ENCODE data around the gene TIMM13. TPM values are rescaled to one million over a fixed set of nuclear protein-coding genes. Genes with fewer than 3 reads are reported as not detected.

Gene TIMM13
- total and polyA plus RNA-seq, 8 donors: 37.7 to 71.8 (median 48.2) TPM

- no peaks in the 10 kb centered on the region for H3K4me1 ChIP-seq
- peaks cover 0 to 7% (median 0%) of the 10 kb centered on the region in 3 donors for H3K36me3 ChIP-seq
- intact Hi-C loops (cut with DNase I): no loop called here
- TF ChIP-seq CTCF (IDR thresholded peaks at IDR 0.05): no peak
- FAIRE-seq (no peak), DNase-seq (peak in 1 of 6 donors; percentile 24), ATAC-seq (no peak)
- H3K27me3 ChIP-seq: no peaks in the 10 kb centered on the region
- no peak overlapping the region for H3K27ac ChIP-seq
- H3K4me3 ChIP-seq: no peak overlapping the region
- no peaks in the 10 kb centered on the region for H3K9me3 ChIP-seq
- 95 to 96% methylated on average over 19 to 22 of the region's 22 CpGs for WGBS, 2 donors
Measured at GRCh38 chr19:2434267-2434666, 6.9 kb upstream of the TIMM13 start.

DNA sequence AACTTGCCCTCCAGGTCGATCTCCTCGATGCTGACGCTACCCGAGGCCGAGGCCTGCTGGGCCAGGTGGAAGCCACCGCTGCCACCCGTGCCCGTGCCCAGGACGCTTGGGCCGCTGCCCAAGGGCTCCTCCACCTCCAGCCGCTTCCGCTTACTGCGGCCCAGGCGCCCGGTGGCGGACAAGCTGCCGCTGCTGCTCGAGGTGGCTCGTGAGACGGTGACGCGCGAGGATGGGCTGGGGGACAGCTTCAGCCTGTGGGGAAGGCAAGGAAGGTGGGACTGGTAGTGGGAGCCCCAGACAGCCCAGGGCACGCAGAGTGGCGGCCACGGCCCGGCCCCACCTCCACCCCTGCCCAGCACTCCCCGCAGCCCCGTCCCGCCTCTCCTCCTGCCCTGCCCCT is 6.5 kb upstream of the TIMM13 start:
- Histone ChIP-seq H3K27ac (no peak overlapping the region), H3K9me3 (no peaks in the 10 kb centered on the region), H3K4me3 (no peak overlapping the region), H3K27me3 (no peaks in the 10 kb centered on the region), H3K36me3 (peaks cover 0 to 7% (median 0%) of the 10 kb centered on the region in 3 donors), H3K4me1 (no peaks in the 10 kb centered on the region)
- no peak for ATAC-seq
- 94 to 96% methylated on average over 27 to 29 of the region's 30 CpGs for WGBS, 2 donors
- no peak for DNase-seq
- intact Hi-C loops (cut with DNase I): no loop called here
- no peak for TF ChIP-seq CTCF (IDR thresholded peaks at IDR 0.05)
- FAIRE-seq: no peak

DNA sequence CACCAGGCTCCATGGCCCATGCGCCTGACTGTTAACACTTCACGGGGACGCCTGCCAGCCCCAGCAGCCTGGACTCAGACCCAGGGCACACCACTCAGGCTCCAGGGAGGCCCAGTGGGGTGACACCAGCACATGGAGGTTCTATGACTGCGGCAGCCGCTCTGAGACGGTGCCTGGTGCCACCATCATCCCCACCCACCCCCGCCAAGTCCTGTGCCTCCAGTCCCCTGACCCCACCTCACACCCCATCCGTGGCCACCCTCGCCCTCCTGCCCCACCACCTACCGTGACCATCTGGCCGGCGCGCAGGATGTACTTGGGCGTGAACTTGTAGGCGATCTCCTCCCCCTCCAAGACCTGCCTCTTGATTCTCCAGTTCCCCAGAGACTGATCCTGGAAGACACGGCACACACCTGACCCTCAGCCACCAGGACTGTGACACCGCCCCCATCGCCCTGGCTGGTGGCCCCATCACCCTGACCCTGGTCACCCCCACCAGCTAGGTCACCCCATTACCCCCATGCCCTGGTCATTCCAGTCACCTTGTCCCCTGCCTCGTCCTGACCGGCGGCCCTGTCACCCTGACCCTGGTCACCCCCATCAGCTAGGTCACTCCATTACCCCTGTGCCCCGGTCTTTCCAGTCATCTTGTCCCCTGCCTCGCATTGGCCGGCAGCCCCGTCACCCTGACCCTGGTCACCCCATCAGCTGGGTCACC is 4.9 kb upstream of the TIMM13 start:
- no peak for TF ChIP-seq CTCF (IDR thresholded peaks at IDR 0.05)
- Histone ChIP-seq H3K27ac (no peak overlapping the region), H3K4me3 (no peak overlapping the region), H3K27me3 (no peaks in the 10 kb centered on the region), H3K36me3 (peaks cover 0 to 7% (median 0%) of the 10 kb centered on the region in 3 donors), H3K4me1 (peaks cover 0 to 5% (median 3%) of the 10 kb centered on the region in 3 donors), H3K9me3 (no peaks in the 10 kb centered on the region)
- WGBS, 2 donors: 95 to 97% methylated on average over 24 to 25 of the region's 25 CpGs
- no peak for ATAC-seq
- DNase-seq: peak in 1 of 6 donors; percentile 26
- no peak for FAIRE-seq
- intact Hi-C loops (cut with DNase I): no loop called here

GRCh38 chr19:2431318-2432055 is 4.1 kb upstream of the TIMM13 start:
- no peak for FAIRE-seq
- Histone ChIP-seq H3K27ac (no peak overlapping the region), H3K4me1 (peaks cover 0 to 5% (median 3%) of the 10 kb centered on the region in 3 donors), H3K27me3 (no peaks in the 10 kb centered on the region), H3K36me3 (peaks cover 0 to 7% (median 0%) of the 10 kb centered on the region in 3 donors), H3K4me3 (no peak overlapping the region), H3K9me3 (no peaks in the 10 kb centered on the region)
- no peak for ATAC-seq
- peak in 2 of 6 donors; percentile 32 to 81 for DNase-seq
- intact Hi-C loops (cut with DNase I): no loop called here
- WGBS, 2 donors: 95 to 96% methylated on average over 37 of the region's 37 CpGs
- TF ChIP-seq CTCF (IDR thresholded peaks at IDR 0.05): no peak

Data from pancreas (tissue), 10 donors.